Panc1 (cell line): ENCODE measurements around the gene TMTC1.

Experiments
- POLR2AphosphoS5 ChIP-seq: IDR thresholded peaks from 2 replicates; pipeline ENCODE4 v1.6.1; 2012; ENCODE audit warnings: mild to moderate bottlenecking, low read depth, low read length, moderate library complexity
- TF ChIP-seq, protein P1 (sequence below): fragments of 450-650 bp; IDR thresholded peaks from 2 replicates; pipeline ENCODE4 v1.5.1; 2017; ENCODE audit warnings: mild to moderate bottlenecking

DNA sequence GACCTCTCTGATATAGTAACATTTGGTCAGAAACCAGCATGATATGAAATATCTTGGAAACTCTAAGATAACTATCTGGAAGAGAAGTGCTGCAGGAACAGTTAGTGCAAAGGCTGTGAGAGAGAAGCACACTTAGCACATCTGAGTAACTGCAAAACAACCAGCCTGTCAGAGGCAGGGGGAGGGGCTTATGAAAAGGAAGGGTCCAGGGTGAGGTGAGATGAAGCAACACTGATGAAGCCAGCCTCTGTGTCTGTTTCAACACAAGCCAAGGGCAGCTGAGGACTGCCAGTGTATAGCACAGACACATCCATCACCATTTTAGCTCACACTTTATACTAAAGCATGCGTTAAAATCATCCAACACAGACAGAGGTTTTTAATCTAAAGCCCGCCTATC lies 248.8 kb downstream of the TMTC1 start:
- TF ChIP-seq, protein P1, sequence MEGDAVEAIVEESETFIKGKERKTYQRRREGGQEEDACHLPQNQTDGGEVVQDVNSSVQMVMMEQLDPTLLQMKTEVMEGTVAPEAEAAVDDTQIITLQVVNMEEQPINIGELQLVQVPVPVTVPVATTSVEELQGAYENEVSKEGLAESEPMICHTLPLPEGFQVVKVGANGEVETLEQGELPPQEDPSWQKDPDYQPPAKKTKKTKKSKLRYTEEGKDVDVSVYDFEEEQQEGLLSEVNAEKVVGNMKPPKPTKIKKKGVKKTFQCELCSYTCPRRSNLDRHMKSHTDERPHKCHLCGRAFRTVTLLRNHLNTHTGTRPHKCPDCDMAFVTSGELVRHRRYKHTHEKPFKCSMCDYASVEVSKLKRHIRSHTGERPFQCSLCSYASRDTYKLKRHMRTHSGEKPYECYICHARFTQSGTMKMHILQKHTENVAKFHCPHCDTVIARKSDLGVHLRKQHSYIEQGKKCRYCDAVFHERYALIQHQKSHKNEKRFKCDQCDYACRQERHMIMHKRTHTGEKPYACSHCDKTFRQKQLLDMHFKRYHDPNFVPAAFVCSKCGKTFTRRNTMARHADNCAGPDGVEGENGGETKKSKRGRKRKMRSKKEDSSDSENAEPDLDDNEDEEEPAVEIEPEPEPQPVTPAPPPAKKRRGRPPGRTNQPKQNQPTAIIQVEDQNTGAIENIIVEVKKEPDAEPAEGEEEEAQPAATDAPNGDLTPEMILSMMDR, result no peak
- no peak for TF ChIP-seq POLR2AphosphoS5
